Left forelimb (tissue), 1 donor: Measurements from ENCODE around the gene GLRX.

Experiments used
- DNase-seq: peaks from one replicate; pipeline ENCODE4 v3.0.0-alpha.2; 2018; ENCODE audit warnings: low spot score

GLRX gene

DNA sequence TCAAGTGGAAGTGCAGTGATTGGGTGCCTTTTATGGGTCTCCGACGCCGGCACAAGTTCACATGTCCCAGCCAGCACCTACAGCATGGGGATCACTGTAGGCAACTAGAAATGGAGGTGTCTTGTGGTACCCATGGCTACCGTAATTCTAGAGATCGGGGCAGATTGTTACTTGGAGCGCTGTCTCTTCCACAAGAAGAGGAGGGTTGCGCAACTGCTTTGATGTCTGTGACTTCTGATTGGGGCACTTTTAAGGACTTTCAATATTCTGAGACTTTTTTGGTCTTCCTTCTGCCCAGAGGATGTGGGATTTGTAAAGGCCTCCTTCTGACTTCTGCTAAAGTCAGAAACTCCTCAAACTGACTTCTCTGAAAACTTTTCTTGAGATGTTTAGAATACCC, 41.9 kb downstream of the GLRX start:
- DNase-seq: no peak

- no peak for DNase-seq
These were observed 42.9 kb downstream of the GLRX start for GRCh38 chr5:95779611-95780010.

DNA sequence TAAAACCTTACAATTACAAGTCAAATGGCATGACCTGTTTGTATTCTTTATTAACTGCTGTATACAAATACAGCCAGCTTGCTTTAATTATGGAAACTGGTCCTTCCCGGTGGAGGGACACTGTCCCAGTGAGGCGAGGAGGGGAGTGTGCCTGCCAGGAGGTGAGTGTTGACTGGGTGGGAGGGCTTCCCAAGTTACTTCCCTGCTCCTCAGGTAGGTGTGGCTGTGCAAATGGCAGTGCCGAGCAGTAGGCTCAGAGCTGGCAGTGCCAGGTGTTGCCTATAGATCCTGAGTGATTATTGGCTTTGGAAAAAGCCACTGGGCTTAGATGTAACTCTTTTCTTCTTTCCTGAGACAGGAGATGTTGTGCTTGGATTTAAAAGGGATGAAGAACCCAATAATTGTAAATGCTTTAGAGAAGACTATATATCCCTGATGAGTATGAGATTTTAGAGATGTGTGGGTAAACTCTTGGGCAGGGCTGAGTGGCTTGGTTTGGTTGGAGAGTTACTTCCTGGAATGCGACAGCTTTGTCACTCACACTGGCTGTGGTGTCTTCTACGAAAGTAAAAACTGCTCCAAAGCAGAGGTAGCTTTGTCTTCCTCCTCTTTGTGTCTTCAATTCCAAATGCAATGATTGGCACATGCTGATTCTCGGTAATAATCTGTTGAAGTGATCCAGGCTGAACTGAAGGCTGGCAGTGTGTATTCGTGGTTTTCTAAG, 43.7 kb downstream of the GLRX start:
- no peak for DNase-seq

DNA sequence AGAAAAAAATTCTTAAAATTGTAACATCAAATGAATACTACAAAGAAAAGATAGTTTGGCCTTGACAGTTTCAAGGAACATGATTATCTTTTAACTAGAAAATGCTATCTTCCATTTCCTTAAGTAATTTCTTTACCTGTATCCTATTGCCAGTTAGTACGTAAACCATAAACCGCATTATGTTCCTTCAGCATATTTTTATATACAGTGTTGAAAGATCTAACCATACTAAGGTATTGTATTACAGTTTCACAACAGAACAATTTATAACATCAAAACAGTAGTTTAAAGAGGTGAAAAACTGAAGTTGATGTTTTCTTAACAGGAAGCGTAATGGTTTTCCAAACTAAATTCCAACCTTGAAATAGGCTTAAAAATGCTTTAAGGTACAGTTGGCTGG, 45.1 kb downstream of the GLRX start:
- DNase-seq: no peak

DNA sequence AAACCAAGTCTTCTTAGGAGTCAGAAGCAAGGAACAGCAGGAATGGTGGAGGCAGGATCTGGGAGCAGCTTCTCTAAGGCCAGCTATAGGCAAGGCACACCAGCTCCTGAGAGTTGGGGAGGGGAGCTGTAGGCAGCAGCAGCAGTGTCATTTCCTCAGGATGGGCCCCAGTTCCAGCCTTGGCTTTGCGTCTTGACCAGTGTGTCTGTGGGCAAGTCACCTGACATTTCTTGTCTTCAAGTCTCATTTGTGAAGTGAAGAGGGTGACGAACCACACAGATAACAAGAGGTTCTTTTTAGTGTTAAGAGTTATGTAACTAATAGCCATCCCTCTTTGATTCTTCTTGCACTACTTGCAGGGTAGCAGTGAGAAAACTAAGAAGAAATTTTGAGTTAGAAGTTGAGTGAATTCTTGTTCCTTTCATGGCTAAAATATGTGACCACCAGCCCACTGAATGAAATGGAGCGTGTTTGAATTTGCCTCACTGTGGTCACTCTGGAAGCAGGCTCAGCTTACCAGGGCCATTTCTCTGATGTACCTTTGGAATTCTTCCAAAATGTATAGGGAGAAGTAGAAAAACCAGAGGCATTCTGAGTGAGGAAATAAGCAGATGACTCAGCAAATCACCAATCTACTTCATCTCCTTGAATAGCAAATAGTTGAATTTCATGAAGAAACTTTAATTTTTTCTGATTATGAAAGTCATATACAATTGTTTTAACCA, 49.0 kb downstream of the GLRX start:
- no peak for DNase-seq

- no peak for DNase-seq
These were observed 50.6 kb downstream of the GLRX start for GRCh38 chr5:95771892-95772291.

- no peak for DNase-seq
These were observed 51.5 kb downstream of the GLRX start for GRCh38 chr5:95770830-95771708.

- no peak for DNase-seq
These were observed 53.8 kb downstream of the GLRX start for GRCh38 chr5:95768731-95769130.

- no peak for DNase-seq
These were observed 58.6 kb downstream of the GLRX start for GRCh38 chr5:95763941-95764340.
